Endodermal cell (in vitro differentiated cells): ENCODE measurements around the gene C5orf58. TPM values are rescaled to one million over a fixed set of nuclear protein-coding genes. Genes with fewer than 3 reads are reported as not detected.
A peak's percentile ranks its signal among the peaks of the same experiment; 100 is the strongest.
"Not testable (repeated sequence)": the region's sequence is repeated elsewhere in the genome, so short reads cannot be mapped to it uniquely, and the experiment has no call there.

Experiments
- DNase-seq: peaks from one replicate; pipeline ENCODE4 v3.0.0-alpha.2; 2017
- H3K27ac ChIP-seq: 2 replicates; pipeline ENCODE4 v1.5.1; 2013; ENCODE audit warnings: mild to moderate bottlenecking, low read depth, low read length, moderate library complexity
- H3K27me3 ChIP-seq: 2 replicates; pipeline ENCODE4 v1.6.1; 2013; ENCODE audit warnings: mild to moderate bottlenecking, low read length, moderate library complexity; ENCODE audit not compliant: insufficient read depth, control insufficient read depth, poor library complexity, severe bottlenecking
- H3K36me3 ChIP-seq: 2 replicates; pipeline ENCODE4 v1.7.0; 2013; ENCODE audit warnings: mild to moderate bottlenecking, low read length, moderate library complexity; ENCODE audit not compliant: control insufficient read depth, insufficient read depth
- H3K4me1 ChIP-seq: one replicate; pipeline ENCODE4 v1.7.0; 2013; ENCODE audit warnings: low read length; ENCODE audit not compliant: control insufficient read depth, insufficient read depth
- H3K4me3 ChIP-seq: 2 replicates; pipeline ENCODE4 v1.5.1; 2013; ENCODE audit warnings: mild to moderate bottlenecking, low read length, moderate library complexity
- H3K9ac ChIP-seq: 2 replicates; pipeline ENCODE4 v1.6.1; 2013; ENCODE audit warnings: mild to moderate bottlenecking, low read length, moderate library complexity; ENCODE audit not compliant: poor library complexity, severe bottlenecking; ENCODE audit errors: extremely low read depth
- H3K9me3 ChIP-seq: 2 replicates; pipeline ENCODE4 v1.6.1; 2013; ENCODE audit warnings: mild to moderate bottlenecking, low read length, moderate library complexity; ENCODE audit not compliant: control insufficient read depth
- H3K27ac Mint-ChIP-seq: 2 replicates; pipeline ENCODE4 v1.8.0; 2020; ENCODE audit warnings: mixed read lengths
- H3K27me3 Mint-ChIP-seq: 2 replicates; pipeline ENCODE4 v1.8.0; 2021; ENCODE audit warnings: mild to moderate bottlenecking, mixed read lengths; ENCODE audit not compliant: insufficient read depth
- H3K36me3 Mint-ChIP-seq: 2 replicates; pipeline ENCODE4 v1.8.0; 2020; ENCODE audit warnings: low read depth, mixed read lengths
- H3K4me1 Mint-ChIP-seq: 2 replicates; pipeline ENCODE4 v1.8.0; 2020; ENCODE audit warnings: mixed read lengths
- H3K4me3 Mint-ChIP-seq: 2 replicates; pipeline ENCODE4 v1.8.0; 2020; ENCODE audit warnings: mild to moderate bottlenecking, moderate library complexity, mixed read lengths
- H3K9me3 Mint-ChIP-seq: 2 replicates; pipeline ENCODE4 v1.8.0; 2020; ENCODE audit warnings: mild to moderate bottlenecking, mixed read lengths
- CTCF ChIP-seq: fragments of 200-600 bp; sonication (generic); conservative IDR thresholded peaks from 2 replicates; pipeline ENCODE4 v1.5.0; 2021; ENCODE audit warnings: antibody characterized with exemption, mild to moderate bottlenecking
- WGBS, 2 experiments: methylation state at CpG; one replicate each; pipeline versions ENCODE4 v1.1.5 to v1.1.7; 2013; ENCODE audit warnings: missing lambda C conversion rate in 2 of 2, mixed read lengths in 1 of 2; ENCODE audit not compliant: insufficient coverage in 1 of 2, insufficient read length in 1 of 2; 5-methylcytosine and 5-hydroxymethylcytosine counted together
- total RNA-seq, 2 donors: library from RNA; stranded (reverse); fragmentation: NEBNext Ultra II Directional in 1 of 2; extraction: Animal tissue kit (Norgen Biotek cat#: 25700) in 1 of 2; gene quantifications; 2 replicates in 1 of 2; 3 replicates in 1 of 2; pipeline ENCODE4 v1.2.1, GENCODE V29; 2021

The C5orf58 gene
- total RNA-seq, 2 donors from 2014 or later = 0.95 TPM; not detected in 1

DNA sequence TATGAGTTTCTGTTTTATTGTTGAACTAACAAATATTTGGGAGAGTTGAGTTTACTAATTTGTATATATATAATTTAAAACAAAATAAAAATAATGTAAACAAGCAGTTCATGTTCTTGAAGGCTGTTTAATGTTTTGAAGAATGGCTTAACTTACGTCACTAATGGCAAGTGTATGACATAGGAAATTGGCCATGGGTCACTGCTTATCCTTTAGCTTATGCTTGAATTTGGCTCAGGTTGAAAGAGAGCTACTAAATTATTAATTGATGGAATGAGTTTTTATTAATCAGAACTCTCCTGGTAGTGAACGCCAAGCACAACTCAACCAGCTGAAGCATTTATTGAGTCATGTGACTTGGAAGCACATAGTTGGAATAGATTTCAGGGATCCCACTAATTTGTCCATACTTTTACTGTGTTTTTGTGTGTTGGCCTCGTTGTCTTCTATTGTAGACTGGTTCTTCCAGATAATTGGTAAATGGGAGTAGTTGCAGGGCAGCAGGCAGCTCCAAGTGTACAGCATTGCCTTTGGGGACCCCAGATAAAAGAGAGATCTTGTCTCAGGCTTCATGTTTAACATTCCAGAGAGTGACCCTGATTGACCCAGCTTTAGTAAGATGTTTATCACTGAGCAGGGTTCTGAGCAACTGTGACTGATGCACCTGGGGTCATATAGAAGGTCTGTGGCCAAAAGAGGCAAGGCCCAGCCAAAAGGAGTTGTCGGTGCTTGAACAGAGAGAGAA, 13.5 kb downstream of the C5orf58 start:
- H3K27me3 Mint-ChIP-seq = no peaks in the 10 kb centered on the region
- peaks cover 13% of the 10 kb centered on the region for H3K9me3 Mint-ChIP-seq

GRCh38 chr5:170247363-170247762, 14.6 kb downstream of the C5orf58 start:
- WGBS, 2 experiments = 92 to 100% methylated on average over 2 of the region's 2 CpGs
- no peak overlapping the region for H3K27ac ChIP-seq
- TF ChIP-seq CTCF = no peak
- H3K9ac ChIP-seq = no peak overlapping the region
- no peaks in the 10 kb centered on the region for H3K9me3 ChIP-seq
- no peak overlapping the region for H3K4me3 Mint-ChIP-seq
- H3K4me3 ChIP-seq = no peak overlapping the region
- no peak for DNase-seq
- no peaks in the 10 kb centered on the region for H3K4me1 ChIP-seq
- H3K27me3 ChIP-seq = no peaks in the 10 kb centered on the region
- H3K27ac Mint-ChIP-seq = no peak overlapping the region
- peaks cover 19% of the 10 kb centered on the region for H3K4me1 Mint-ChIP-seq
- no peaks in the 10 kb centered on the region for H3K27me3 Mint-ChIP-seq
- H3K9me3 Mint-ChIP-seq = peaks cover 13% of the 10 kb centered on the region
- no peaks in the 10 kb centered on the region for H3K36me3 ChIP-seq
- peaks cover 4% of the 10 kb centered on the region for H3K36me3 Mint-ChIP-seq

More for the DNA sequence above, 13.5 kb downstream of the C5orf58 start:
- DNase-seq = no peak
- Histone ChIP-seq H3K27ac (no peak overlapping the region), H3K9ac (no peak overlapping the region), H3K4me3 (peak overlapping the region; percentile 69), H3K9me3 (no peaks in the 10 kb centered on the region), H3K36me3 (no peaks in the 10 kb centered on the region), H3K27me3 (no peaks in the 10 kb centered on the region), H3K4me1 (no peaks in the 10 kb centered on the region)
- WGBS, 2 experiments = 93 to 97% methylated on average over 3 to 4 of the region's 4 CpGs
- no peak for TF ChIP-seq CTCF
- H3K27ac Mint-ChIP-seq = no peak overlapping the region
- H3K4me3 Mint-ChIP-seq = no peak overlapping the region
- peaks cover 4% of the 10 kb centered on the region for H3K36me3 Mint-ChIP-seq
- peaks cover 9% of the 10 kb centered on the region for H3K4me1 Mint-ChIP-seq

- 92 to 96% methylated on average over 5 to 6 of the region's 6 CpGs for WGBS, 2 experiments
- no peak overlapping the region for H3K4me3 Mint-ChIP-seq
- TF ChIP-seq CTCF = no peak
These were observed 15.6 kb downstream of the C5orf58 start for GRCh38 chr5:170248172-170248930.

GRCh38 chr5:170248931-170249227, 16.1 kb downstream of the C5orf58 start:
- H3K27me3 ChIP-seq, H3K27me3 Mint-ChIP-seq, H3K27ac Mint-ChIP-seq, H3K27ac ChIP-seq, H3K4me3 ChIP-seq, H3K36me3 ChIP-seq, H3K9me3 ChIP-seq, H3K4me3 Mint-ChIP-seq, H3K36me3 Mint-ChIP-seq, H3K9ac ChIP-seq, H3K4me1 ChIP-seq, DNase-seq: not testable (repeated sequence)
- 82 to 94% methylated on average over 3 to 4 of the region's 4 CpGs for WGBS, 2 experiments
- H3K9me3 Mint-ChIP-seq = peaks cover 13% of the 10 kb centered on the region
- peaks cover 31% of the 10 kb centered on the region for H3K4me1 Mint-ChIP-seq

More at GRCh38 chr5:170248172-170248930, 15.6 kb downstream of the C5orf58 start:
- Mint-ChIP-seq H3K36me3 (peaks cover 4% of the 10 kb centered on the region), H3K27me3 (no peaks in the 10 kb centered on the region), H3K4me1 (peaks cover 27% of the 10 kb centered on the region), H3K27ac (no peak overlapping the region), H3K9me3 (peaks cover 13% of the 10 kb centered on the region)
- Histone ChIP-seq H3K9me3 (no peaks in the 10 kb centered on the region), H3K4me1 (no peaks in the 10 kb centered on the region), H3K36me3 (no peaks in the 10 kb centered on the region), H3K4me3 (no peak overlapping the region), H3K9ac (no peak overlapping the region), H3K27me3 (no peaks in the 10 kb centered on the region), H3K27ac (no peak overlapping the region)
- DNase-seq = no peak
